Keratinocyte (primary cell): Measurements from ENCODE around the gene CAMK2G. TPM values are rescaled to one million over a fixed set of nuclear protein-coding genes. Genes with fewer than 3 reads are reported as not detected.

Source experiments
- DNase-seq: peaks from one replicate; pipeline ENCODE4 v3.0.0-alpha.2; 2011; ENCODE audit warnings: low read depth, missing footprints, low spot score
- FAIRE-seq: peaks from 2 replicates; lab custom pipeline; 2011; peaks lifted over from hg19 to GRCh38; lab: Jason Lieb, UNC
- H2AFZ ChIP-seq: 2 replicates; pipeline ENCODE4 v1.6.0; 2012; ENCODE audit warnings: low read length, control low read depth, inconsistent platforms; ENCODE audit not compliant: control insufficient read depth
- H3K27ac ChIP-seq: 2 replicates; pipeline ENCODE4 v1.5.1; 2011; ENCODE audit warnings: low read length; ENCODE audit not compliant: control insufficient read depth, insufficient read depth
- H3K27me3 ChIP-seq: 3 replicates; pipeline ENCODE4 v1.6.0; 2011; ENCODE audit warnings: low read length; ENCODE audit not compliant: control insufficient read depth, insufficient read depth; ENCODE audit errors: extremely low read depth
- H3K36me3 ChIP-seq, 2 experiments: 2 replicates in 1 of 2; 3 replicates in 1 of 2; pipeline ENCODE4 v1.5.1; 2011; ENCODE audit warnings: low read length in 2 of 2, mild to moderate bottlenecking in 1 of 2; ENCODE audit not compliant: control insufficient read depth in 2 of 2, insufficient read depth in 2 of 2; ENCODE audit errors: extremely low read depth in 1 of 2
- H3K4me1 ChIP-seq: 3 replicates; pipeline ENCODE4 v1.5.1; 2011; ENCODE audit warnings: low read length; ENCODE audit not compliant: control insufficient read depth, insufficient read depth; ENCODE audit errors: extremely low read depth
- H3K4me2 ChIP-seq: 3 replicates; pipeline ENCODE4 v1.6.0; 2011; ENCODE audit warnings: low read depth, low read length; ENCODE audit not compliant: control insufficient read depth, insufficient read depth; ENCODE audit errors: extremely low read depth
- H3K4me3 ChIP-seq, 3 experiments: fragments of 200-600 bp in 1 of 3; sonication (generic) in 1 of 3; 2 replicates in 2 of 3; 3 replicates in 1 of 3; pipeline ENCODE4 v1.5.1; 2011 to 2016; ENCODE audit warnings: low read length in 3 of 3, mild to moderate bottlenecking in 3 of 3, control low read depth in 2 of 3, inconsistent platforms in 1 of 3, low read depth in 1 of 3, mixed read lengths in 1 of 3, mixed run types in 1 of 3, moderate library complexity in 1 of 3; ENCODE audit not compliant: control insufficient read depth in 2 of 3, insufficient read depth in 2 of 3; ENCODE audit errors: extremely low read depth in 1 of 3
- H3K79me2 ChIP-seq: 2 replicates; pipeline ENCODE4 v1.6.0; 2012; ENCODE audit warnings: low read length; ENCODE audit not compliant: control insufficient read depth, insufficient read depth
- H3K9ac ChIP-seq: 3 replicates; pipeline ENCODE4 v1.6.0; 2011; ENCODE audit warnings: low read length; ENCODE audit not compliant: control insufficient read depth, insufficient read depth; ENCODE audit errors: extremely low read depth
- H3K9me1 ChIP-seq: 3 replicates; pipeline ENCODE4 v1.6.0; 2011; ENCODE audit warnings: low read length; ENCODE audit not compliant: control insufficient read depth, insufficient read depth; ENCODE audit errors: extremely low read depth
- H3K9me3 ChIP-seq: 2 replicates; pipeline ENCODE4 v1.5.1; 2012; ENCODE audit warnings: low read depth, low read length; ENCODE audit not compliant: control insufficient read depth
- H4K20me1 ChIP-seq: 3 replicates; pipeline ENCODE4 v1.6.0; 2011; ENCODE audit warnings: low read length; ENCODE audit not compliant: control insufficient read depth, insufficient read depth; ENCODE audit errors: extremely low read depth
- CTCF ChIP-seq, 3 experiments: IDR thresholded peaks in 1 of 3; conservative IDR thresholded peaks in 1 of 3; optimal IDR thresholded peaks in 1 of 3; 2 replicates in 2 of 3; 3 replicates in 1 of 3; pipeline versions ENCODE3 to v1.5.1; 2011; ENCODE audit warnings: low read length in 3 of 3, mild to moderate bottlenecking in 3 of 3, moderate library complexity in 2 of 3, control low read depth in 1 of 3, inconsistent platforms in 1 of 3; ENCODE audit not compliant: insufficient read depth in 2 of 3; ENCODE audit errors: extremely low read depth in 1 of 3
- EZH2 ChIP-seq: IDR thresholded peaks from one replicate; pipeline ENCODE4 v1.6.1; 2012; ENCODE audit warnings: inconsistent platforms, mild to moderate bottlenecking, low read length, moderate library complexity
- dilution Hi-C: fragments of 300-500 bp; cut with MboI; formaldehyde crosslinking; loops from one replicate; pipeline ENCODE4 v1.7.0; 2020; ENCODE audit warnings: low sequenced_read_pairs; ENCODE audit not compliant: extremely low pct_ligation_motif_present
- polyA plus RNA-seq, 5 experiments: library from polyadenylated mRNA; depleted of rRNA in 3 of 5; stranded (reverse) in 3 of 5; stranded (forward) in 1 of 5; unstranded in 1 of 5; fragments of >200 nt; gene quantifications; 1 replicate in 1 of 5; 2 replicates in 3 of 5; 3 replicates in 1 of 5; pipeline versions ENCODE4 v1.2.1 to v1.2.3, GENCODE V29; 2011 to 2012; ENCODE audit warnings: missing spikeins in 2 of 5, low read depth in 1 of 5, low replicate concordance in 1 of 5

Gene CAMK2G
- polyA plus RNA-seq, 1 donor (not counting 4 experiments of a cell fraction or from before 2014, with no cell fraction given): 17.6 TPM

GRCh38 chr10:73902351-73902750 lies 28.0 kb upstream of the CAMK2G start:
- Histone ChIP-seq H3K4me2 (no peak overlapping the region), H3K9ac (no peak overlapping the region), H3K9me1 (no peaks in the 10 kb centered on the region), H3K9me3 (no peaks in the 10 kb centered on the region), H2AFZ (no peak overlapping the region), H3K4me1 (peaks cover 45% of the 10 kb centered on the region), H3K4me3 (no peak overlapping the region), H4K20me1 (no peaks in the 10 kb centered on the region), H3K27me3 (no peaks in the 10 kb centered on the region), H3K36me3 (no peaks in the 10 kb centered on the region), H3K79me2 (no peaks in the 10 kb centered on the region), H3K27ac (no peak overlapping the region)
- FAIRE-seq: no peak
- no peak for DNase-seq
- TF ChIP-seq CTCF (optimal IDR thresholded peaks at IDR 0.05 in 1 of 3, IDR thresholded peaks at IDR 0.05 in 1 of 3, conservative IDR thresholded peaks at IDR 0.05 in 1 of 3; ENCODE audit: extremely low read depth in 1 of 3, insufficient read depth in 2 of 3, low read length in 3 of 3): no peak
- no peak for TF ChIP-seq EZH2
- dilution Hi-C loops: no loop called here

- Histone ChIP-seq H2AFZ (no peak overlapping the region), H3K4me3 (no peak overlapping the region), H3K9me3 (no peaks in the 10 kb centered on the region), H3K27me3 (no peaks in the 10 kb centered on the region), H3K27ac (no peak overlapping the region), H3K79me2 (no peaks in the 10 kb centered on the region), H3K36me3 (no peaks in the 10 kb centered on the region), H3K9ac (no peak overlapping the region), H3K4me1 (peaks cover 34% of the 10 kb centered on the region), H3K9me1 (no peaks in the 10 kb centered on the region), H4K20me1 (no peaks in the 10 kb centered on the region), H3K4me2 (no peak overlapping the region)
- DNase-seq (no peak), FAIRE-seq (no peak)
- TF ChIP-seq EZH2: no peak
- no peak for TF ChIP-seq CTCF (optimal IDR thresholded peaks at IDR 0.05 in 1 of 3, IDR thresholded peaks at IDR 0.05 in 1 of 3, conservative IDR thresholded peaks at IDR 0.05 in 1 of 3; ENCODE audit: extremely low read depth in 1 of 3, insufficient read depth in 2 of 3, low read length in 3 of 3)
- dilution Hi-C loops: no loop called here
Observed at GRCh38 chr10:73901261-73901660, 26.9 kb upstream of the CAMK2G start.
